Measurements from ENCODE around the gene AFAP1.
A peak's percentile ranks its signal among the peaks of the same experiment; 100 is the strongest.

The AFAP1 gene

DNA sequence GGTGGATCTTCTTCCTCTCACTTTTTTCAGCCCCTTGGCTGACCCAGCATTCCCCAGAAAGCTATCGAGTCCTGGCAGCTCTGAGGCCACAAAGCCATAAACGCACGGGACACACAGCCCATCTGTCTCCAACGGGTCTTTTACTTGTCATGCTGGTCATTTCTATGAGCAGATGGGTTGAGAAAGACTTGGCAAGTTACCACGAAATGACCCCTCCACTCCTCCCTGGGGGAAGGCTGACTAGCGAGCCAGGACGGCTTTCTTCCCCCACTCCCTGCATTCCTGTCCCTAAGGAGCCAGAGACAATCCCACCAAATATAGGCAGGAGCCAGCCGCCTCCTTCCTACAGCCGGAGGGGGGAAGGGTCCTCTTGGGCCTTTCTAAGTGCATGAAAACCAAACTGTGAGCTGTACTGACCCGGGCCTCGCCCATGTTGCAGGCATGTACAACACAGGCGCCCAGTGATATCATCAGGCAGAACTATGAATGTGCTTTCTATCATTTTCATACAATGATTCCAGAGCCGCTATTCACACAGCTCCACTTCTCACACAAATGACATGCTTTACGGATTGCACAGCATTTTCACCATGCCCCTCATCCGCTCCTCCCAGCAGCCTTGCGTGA, 28.6 kb downstream of the AFAP1 start:
- no peak for DNase-seq

DNA sequence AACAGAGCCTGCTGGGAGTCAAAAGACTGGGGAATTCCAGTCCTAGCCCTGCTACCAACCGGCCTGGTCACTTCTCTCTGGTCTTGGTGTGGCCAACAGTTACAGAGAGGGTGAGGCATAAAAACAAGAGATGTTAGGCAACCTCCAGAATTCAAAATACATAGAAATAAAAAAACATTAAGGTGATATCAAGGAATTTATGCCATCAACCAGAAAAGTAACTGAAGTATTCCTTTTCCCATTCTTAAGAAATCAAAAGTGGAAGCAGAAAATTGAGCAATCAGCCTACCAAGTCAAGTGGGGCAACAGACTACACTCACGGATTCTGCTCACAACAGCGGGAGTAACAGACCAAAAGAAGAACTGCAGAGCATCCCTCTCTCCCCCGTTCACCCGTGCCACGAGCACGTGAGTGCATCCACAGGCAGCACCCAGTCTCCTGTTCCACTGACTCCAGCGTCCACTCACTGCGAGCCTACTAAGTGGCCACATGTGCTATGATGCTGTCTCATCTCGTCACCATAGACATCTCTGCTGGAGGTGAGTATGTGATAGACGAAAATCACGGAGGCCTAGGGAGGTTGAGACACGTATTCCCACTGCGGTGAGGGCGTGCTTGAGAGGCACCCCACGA, 29.3 kb downstream of the AFAP1 start:
- no peak for DNase-seq

DNA sequence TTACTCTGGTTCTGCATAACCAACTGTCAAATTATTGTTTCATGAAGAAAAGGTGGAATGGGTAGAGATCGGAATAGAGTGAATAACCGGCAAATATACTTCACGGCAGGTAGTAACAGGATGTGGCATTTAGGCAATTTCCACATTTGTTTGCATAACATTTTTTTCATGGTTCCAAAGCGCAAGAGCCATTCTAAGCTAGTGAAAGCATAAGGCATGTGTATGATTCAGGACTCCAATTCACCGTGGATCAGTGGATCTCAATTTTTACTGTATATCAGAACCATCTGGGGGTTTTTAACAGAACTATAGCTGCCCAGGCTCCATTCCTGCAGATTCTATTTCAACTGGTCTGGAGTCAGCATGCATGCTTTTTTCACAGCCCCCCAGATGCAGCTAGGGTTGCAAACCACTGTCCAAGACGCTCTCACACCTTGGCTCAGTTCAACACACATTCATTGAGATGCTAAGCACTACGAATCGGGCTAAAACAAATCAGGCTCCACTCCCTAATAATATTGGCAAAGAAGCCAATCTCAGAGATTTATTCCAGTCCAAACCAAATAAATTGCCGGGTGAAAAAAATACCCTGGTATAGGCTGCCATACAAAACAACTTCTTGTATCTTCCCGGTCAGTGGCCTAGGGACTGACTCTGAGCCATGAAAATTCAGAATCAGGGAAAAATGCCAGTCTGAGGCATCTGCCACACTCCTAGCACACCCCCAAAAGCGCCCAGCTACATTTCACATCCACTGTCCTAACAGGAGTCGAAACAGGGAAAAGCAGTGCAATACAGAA, 30.0 kb downstream of the AFAP1 start:
- DNase-seq, result no peak

DNA sequence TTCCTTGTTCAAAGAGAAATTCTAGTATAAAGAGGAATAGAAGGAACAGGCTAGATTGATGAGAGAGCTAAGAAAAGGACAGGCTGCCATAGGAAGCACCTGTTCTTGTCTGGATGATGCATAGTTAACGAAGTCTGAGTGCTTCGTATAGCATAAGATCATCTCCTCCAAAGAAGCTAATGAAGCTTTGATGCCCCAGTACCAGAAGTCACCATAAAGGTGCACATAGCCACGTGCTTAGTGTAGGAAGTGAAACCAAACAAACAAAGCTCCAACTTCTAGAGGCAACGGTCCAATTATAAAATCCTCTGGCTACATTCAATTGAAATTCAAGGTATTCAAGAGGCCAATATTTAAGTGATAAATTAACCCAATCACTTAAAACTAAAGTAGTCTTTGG, 31.0 kb downstream of the AFAP1 start:
- DNase-seq, result no peak

DNA sequence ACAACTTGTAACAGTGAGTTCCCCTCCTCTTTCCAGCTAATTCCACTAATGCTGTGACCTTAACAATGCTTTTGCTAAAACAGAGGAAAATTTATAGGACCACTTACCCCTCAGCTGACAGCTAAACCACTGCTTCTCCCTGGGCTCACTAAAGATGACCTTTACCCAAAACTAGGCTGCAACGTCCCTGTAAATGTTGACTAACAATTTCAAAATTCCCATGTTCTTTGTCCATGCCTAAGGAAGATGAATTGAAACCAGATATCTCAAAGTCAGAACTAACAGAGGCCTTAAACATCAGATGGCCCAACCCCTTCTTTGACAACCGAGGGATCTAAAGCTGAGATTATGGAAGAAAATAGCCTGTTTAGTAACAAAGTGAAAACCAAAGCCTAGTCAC, 32.5 kb downstream of the AFAP1 start:
- DNase-seq, result no peak

DNA sequence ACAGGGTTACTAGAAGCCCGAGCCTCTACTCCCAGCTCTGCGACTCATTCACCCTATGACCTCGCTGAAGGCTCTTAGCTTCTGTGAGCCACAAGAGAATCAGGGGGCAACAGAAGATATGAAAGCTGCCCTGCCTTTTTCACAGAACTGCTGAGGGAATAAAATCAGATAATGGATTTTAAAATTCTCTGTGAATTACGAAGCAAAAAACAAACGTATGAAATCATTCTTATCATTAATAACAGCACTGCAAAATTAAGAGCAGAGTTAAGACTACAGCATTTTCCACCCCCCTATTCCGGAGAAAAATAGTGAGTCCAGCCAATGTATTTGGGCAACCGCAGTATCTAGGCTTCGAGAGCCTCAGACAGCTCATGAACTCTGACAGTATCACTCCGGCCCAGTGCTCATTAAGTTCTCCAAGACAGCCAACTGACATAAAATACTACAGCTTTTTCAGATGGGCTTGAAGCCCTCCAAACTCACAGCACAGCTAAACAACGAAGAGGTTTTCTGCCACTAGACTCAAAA, 33.4 kb downstream of the AFAP1 start:
- DNase-seq, result no peak

DNA sequence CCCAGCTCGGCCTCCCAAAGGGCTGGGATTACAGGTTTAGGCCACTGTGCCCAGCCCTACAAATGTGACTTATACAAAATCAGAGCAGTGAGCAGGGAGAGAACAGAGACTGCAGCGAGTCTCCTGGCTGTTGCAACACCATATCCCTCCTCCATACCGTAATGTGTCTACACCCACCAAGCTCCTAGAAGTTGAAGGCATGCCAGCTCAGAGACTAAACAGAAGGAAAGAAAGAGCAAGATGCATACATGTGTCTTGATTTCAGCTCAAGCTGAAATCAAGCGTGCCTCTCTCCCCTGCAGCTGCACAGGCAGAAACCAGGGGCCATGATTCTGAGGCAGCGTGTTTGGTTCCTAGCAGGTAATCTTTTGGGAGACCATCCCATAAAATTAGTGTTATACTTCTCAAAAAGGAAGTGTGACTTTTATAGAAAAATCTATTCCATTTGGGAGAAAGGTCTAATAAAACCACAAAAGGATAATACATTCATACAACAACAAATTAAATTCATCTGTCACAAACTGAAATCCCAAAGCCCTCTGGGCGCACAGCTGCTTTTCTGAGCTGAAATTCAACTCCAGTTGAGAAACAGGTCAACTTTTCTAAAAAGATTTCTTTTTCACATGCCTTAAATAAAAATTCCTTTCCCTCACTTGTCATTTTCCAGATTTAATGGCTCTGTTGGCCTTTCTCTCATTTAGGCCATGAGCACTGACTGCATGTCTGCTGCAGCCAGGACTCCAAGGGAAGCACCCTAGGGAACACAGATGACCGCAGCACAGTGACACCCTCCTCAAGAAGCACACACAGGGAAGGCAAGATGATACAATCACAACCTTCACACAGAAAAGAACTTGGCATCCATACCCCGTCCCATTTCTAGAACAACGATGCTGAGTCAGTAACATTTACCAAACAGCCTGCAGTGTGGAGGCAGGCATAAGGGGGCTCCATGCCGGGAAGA, 34.4 kb downstream of the AFAP1 start:
- no peak for DNase-seq

DNA sequence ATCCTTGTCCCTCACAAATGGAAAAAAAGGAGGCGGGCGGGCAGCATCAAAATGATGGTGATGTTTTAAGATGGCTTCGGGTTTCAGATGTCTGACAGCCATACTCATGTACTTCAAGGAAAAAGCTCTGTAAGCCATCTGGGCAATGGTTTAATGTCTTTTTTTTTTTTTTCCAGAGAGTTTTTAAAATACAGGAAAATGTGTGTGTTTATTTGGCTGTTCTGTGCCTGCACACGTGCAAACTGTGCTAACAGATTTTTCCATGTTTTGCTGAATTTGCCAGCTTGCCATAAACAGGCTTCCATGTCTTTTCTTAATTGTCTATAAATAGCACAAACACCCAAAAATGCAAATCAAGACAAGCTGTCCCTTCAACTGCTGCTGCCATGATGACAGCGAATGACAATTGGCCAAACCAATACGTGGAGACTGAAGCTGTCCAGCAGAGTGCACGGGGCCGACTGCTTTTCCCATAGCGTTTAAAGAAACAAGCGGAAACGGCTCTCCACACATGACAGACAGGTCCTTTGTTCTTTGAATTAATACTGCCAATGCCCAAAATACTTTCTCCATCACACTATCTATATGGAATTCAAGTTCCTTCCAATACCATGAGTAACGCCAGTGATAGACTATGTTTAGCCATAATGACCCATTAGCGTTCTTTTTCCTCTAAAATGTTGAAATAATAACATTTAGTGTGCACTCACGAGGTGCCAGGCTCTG, 35.7 kb downstream of the AFAP1 start:
- DNase-seq, result no peak

DNA sequence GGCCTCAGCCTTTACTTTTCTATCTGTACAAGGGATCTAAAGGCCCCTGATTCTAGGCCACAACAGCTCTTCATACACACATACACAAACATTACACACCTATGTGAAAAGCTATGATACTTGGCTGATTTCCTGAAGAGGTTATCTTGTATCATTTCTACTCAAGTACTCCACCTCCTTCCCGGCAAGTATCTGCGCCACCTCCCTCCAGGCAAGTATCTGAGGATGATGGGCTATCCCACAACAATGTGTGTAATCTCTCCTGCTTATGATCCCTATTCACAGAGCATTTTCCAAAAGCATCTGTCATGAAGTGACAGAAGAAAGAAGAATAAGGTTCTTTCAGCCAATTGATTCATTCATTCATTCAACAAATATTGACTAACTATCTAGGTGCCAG, 36.8 kb downstream of the AFAP1 start:
- no peak for DNase-seq

DNA sequence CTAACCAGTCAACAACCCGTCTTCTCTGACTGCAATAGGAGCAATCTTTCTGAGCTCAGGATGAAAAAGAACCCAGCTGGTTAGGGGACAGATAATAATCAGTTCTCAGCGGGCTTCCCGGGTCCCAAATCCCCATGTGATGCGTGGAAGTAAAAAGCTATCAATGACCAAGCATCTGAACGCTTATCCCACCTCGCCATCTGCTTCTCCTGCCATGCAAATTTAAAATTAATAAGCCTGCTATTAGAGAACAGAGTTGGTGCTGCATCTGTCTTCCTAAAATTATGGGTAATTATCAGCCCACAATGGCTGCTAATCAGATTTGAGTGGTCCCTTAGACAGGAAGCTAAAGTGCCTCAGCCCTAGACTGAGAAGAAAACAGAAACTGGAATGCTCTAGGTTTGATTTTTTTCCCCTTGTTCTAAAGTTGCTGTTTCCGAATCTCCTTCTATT, 37.5 kb downstream of the AFAP1 start:
- DNase-seq, result peak; percentile 13

DNA sequence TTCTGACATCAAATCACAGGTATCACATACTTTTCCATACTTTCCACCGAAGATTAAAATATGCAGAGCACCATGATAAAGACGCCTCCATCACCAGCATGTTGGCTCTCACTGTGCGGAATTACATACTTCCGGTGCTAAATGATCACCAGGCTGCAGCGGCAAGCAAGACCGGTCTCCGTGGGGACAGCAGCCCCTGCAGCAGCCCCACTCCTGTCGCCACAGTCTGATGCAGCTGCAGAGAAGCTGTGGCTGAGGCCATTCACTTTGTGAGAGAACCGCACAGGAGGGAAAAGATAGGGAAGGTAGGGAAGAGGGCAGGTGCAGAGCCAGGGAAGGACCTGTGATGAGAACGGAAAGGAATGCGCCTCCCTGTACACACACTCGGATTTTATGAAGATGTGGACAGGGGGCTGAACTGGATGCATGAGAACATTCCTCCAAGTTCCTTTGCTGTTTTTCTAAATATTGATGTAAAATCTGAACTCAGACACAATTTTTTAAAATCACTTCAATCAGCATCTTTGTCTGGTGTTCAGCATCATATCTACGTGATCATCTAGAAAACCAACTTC, 38.3 kb downstream of the AFAP1 start:
- no peak for DNase-seq

DNA sequence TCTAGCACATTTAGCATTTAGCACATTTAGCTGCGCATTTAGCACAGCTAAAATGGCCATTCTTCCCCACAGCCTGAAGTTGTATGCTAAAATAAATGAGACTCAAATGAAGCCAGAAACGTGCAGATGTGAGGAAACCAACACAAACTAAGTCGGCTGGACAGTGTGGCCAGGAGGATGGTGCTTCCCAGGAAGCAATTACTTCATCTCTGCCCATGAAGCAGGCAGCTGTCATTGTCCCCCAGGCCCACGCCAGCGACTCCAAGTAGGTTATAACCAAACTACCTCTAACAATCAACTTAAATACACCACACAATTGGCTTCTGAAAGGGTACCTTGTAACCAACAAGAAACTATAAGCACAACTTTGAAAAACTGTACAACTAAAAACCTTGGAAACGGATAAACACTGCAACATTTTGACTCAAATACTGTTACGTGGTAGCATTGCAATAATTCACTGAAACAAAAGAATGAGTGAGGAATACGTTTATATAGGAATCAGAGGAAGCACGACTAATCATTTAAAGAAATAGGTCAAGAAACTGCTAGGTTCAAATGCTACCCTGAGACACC, 39.2 kb downstream of the AFAP1 start:
- DNase-seq, result no peak

DNA sequence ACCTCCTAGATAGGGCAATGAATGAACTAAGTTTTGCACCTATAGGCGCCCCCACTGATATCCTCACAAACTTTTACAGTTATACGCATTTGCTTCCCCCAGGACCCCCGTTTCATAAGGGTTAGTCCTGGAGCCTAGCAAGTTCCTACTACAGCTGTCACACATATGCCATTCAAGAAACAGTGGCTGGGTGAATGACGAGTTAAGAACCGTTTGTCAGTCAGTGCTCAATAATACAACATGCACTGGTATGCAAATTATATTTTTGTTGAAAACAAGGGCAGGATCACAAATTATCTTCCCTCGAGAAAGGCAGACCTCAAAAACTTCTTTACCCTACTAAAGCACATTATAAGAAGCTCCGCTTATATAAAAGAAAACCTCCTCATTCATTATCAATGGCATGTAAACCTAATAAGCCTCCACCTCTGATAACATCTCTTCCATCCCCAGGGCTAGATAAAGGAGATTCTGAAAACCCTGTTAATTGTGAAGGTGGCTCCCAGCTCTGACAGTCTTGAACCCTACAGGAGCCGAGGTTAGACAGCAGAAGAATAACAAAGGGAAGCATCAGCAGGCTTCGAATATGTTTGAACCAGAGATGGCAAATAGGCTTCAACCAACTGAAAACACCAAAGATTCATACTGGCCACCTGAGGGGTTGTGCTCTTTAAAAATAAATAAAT, 40.3 kb downstream of the AFAP1 start:
- no peak for DNase-seq

DNA sequence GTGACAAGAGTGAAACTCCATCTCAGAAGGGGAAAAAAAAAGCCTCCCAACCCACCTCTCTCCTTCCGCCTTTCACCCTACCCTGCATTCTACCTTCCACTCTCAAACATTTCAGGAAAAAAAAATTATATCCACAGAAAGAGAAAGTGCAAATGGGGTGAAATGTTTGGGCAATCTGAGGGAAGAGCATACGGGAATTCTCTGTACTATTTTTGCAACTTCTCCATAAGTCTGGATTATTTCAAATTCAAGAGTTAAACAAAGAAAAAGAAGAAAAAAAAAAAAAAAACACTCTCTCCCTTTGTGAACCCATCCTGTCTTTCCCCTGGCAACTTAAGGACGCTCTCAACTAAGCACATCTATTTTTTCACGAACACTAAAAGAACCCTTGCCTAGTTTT, 41.3 kb downstream of the AFAP1 start:
- DNase-seq, result no peak

DNA sequence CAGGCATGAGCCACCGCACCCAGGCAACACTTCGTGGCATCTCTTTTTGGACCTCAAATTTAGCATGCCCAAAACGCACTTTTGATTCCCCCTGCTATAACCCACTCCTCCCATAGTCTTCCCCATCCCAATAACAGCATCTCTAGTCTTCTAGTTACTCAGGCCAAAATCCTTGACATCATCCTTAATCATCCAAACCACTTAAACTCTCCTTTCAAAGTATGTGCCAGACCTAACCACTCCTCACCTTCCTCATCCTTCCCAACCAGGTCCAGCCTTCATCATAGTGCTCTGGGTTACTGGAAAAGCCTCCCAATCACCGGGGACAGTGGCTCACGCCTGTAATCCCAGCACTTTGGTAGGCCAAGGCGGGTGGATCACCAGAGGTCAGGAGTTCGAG, 41.9 kb downstream of the AFAP1 start:
- no peak for DNase-seq

DNA sequence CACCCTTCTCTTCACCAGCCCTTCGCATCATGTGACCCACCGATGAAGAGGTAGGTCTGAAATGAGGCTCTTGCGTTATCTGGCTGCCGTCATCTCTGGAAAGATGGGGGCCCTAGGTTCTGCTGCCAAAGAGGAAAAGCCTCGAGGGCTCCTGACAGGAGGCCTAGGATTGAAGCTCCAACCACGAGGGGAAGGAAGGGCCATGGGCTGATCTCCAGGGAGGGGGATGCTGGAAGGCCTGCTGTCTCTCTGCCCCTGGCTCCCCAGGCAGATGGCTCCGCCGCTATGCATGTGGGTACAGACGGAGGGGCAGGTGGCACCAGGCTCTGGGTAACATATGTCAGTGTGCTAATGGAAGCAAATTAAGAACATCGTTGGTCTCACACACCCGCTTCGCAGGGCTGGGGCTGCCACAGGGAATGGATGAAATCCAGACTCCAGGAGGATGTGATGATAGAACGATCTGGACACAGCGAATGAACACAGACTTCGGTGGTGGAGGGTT, 44.9 kb downstream of the AFAP1 start:
- no peak for DNase-seq

DNA sequence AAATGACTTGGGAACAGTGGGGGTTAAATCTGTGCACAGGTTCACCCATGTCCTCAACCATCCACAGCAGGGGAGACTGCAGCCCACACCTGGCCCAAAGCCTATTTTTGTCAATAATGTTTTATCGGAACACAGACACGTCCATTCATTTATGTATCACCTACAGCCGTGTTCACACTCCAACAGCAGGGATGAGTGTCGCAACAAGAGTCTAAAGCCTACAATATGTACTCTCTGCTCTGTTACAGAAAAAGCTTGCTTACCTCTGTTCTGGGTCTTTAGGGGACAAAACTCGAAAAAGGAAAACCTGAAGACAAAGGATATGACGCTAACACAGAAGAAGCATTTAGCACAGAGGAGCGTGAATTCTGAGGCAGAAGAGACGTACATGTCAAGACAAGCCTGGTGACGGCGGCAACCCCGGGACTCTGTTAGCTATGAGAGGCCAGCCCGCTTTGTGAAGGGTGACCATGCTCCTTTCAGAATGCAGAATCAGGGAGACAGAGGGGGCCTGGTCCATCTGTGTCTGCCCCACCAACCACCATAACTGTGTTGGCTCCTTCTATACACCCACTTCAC, 45.5 kb downstream of the AFAP1 start:
- no peak for DNase-seq

DNA sequence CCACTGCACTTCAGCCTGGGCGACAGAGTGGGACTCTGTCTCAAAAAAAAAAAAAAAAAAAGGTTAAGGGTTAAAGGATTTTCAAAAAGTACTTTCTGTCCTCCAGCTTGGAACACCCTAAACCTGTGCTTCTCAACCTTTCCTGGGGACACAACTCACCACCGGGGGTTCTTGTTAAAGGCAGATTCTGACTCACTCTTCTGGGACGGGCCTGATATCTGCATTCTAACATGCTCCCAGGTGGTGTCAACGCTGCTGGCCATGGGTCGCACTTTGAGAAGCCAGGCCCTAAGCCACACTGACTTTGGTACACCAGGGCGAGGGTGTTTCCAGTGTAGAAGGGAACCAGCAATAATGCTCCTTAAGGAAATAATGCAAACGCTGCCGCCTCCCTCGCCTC, 46.1 kb downstream of the AFAP1 start:
- DNase-seq, result no peak

DNA sequence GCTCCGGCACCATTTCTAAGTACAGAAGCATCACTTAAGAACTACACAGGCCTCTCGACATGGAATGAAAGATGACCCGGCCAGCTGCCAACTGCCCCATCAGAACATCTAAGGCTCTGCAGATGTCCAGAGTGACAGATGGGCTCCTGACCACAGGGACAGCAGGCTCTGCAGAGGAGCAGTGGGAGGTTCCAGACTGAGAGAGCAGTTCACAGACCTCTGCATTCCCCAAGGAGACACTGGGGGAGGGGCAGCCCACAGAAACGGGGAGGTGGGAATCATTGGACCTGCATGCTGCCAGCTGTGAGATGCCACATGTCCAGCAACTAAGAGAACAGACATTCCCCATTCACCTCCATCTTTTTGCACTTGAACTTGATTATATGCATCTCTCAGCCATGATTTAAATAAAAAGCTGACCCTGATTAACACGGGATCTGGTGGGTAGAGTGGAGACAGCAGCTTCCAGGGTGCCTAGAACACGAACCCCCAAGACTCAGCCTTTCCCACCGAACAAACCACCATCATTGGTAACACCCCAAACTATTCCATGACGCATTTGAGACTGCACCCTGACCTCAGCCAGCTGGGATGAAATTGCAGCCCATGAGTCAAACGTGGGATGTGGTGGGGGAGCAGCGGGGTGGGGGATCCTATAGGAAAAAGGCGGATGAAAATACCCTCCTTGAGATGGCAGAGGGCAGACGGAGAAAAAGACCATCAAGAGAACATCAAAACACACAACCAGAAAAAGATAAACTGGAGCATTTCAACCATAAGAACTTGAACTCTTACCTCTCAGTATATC, 47.2 kb downstream of the AFAP1 start:
- no peak for DNase-seq
